ENCODE data around the gene ARHGEF10L.
"Not testable (repeated sequence)": the region's sequence is repeated elsewhere in the genome, so short reads cannot be mapped to it uniquely, and the experiment has no call there.

ARHGEF10L gene, protein sequence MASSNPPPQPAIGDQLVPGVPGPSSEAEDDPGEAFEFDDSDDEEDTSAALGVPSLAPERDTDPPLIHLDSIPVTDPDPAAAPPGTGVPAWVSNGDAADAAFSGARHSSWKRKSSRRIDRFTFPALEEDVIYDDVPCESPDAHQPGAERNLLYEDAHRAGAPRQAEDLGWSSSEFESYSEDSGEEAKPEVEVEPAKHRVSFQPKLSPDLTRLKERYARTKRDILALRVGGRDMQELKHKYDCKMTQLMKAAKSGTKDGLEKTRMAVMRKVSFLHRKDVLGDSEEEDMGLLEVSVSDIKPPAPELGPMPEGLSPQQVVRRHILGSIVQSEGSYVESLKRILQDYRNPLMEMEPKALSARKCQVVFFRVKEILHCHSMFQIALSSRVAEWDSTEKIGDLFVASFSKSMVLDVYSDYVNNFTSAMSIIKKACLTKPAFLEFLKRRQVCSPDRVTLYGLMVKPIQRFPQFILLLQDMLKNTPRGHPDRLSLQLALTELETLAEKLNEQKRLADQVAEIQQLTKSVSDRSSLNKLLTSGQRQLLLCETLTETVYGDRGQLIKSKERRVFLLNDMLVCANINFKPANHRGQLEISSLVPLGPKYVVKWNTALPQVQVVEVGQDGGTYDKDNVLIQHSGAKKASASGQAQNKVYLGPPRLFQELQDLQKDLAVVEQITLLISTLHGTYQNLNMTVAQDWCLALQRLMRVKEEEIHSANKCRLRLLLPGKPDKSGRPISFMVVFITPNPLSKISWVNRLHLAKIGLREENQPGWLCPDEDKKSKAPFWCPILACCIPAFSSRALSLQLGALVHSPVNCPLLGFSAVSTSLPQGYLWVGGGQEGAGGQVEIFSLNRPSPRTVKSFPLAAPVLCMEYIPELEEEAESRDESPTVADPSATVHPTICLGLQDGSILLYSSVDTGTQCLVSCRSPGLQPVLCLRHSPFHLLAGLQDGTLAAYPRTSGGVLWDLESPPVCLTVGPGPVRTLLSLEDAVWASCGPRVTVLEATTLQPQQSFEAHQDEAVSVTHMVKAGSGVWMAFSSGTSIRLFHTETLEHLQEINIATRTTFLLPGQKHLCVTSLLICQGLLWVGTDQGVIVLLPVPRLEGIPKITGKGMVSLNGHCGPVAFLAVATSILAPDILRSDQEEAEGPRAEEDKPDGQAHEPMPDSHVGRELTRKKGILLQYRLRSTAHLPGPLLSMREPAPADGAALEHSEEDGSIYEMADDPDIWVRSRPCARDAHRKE (N-terminal part only)

DNA sequence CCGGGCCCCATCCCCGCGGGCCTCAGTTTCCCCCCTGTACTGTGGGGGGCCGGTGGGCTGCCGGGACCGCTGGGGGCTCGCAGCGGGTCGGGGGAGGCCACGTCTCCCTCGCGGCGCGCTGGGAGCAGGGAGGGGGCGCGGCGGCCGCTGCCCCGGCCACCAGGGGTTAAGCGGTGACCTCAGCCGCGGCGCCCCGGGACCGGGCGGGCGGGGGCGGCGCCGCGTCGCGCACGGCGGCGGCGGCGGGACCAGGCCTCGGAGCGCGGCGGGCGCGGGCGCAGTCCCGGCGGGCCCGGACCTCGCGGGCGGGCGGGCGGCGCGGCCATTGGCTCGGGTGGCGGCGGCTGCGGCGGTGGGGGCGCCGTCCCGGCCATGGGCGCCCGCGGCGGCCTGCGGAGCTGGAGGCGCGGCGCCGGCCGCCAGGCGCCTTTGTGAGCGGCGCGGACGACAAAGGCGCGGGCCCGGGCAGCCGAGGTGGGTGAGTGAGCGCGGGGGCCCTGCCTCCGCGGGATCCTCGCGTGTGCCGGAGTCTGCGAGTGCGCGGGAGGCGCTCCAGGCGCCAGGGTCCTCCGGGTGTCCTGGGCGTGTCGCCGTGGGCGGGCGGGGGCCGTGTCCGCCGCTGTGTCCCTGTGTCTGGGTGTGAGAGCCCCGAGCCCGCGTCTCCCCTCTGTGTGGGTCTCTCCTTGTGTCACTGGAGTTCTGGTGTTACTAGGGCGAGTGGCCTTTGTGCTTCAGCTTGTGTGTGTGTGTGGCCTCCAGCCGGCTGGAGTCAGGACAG is at the start of gene ARHGEF10L:
ARHGEF10L (plus strand) TSS at position 222 of the 778 bp plus-strand sequence. CDS start 40,898 bp downstream, outside the sequence.
- DNase-seq: no peak

- not testable (repeated sequence) for DNase-seq
Measured at GRCh38 chr1:17489768-17490417, 49.6 kb upstream of the ARHGEF10L start.

DNA sequence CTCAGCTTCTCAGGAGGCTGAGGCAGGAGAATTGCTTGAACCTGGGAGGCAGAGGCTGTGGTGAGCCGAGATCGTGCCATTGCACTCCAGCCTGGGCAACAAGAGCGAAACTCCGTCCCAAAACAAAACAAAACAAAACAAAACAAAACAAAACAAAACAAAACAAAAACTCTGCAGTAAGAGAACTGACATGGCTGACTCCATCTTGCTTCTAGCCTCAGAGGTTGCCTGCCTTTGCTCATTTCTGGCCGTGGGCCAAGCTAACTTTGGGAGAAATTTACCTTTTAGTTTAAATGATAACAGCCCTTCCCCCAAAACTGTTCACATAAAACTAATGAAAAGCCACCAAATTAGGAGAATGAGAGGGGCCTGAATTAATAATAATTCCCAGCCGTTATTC is 48.8 kb upstream of the ARHGEF10L start:
- not testable (repeated sequence) for DNase-seq

DNA sequence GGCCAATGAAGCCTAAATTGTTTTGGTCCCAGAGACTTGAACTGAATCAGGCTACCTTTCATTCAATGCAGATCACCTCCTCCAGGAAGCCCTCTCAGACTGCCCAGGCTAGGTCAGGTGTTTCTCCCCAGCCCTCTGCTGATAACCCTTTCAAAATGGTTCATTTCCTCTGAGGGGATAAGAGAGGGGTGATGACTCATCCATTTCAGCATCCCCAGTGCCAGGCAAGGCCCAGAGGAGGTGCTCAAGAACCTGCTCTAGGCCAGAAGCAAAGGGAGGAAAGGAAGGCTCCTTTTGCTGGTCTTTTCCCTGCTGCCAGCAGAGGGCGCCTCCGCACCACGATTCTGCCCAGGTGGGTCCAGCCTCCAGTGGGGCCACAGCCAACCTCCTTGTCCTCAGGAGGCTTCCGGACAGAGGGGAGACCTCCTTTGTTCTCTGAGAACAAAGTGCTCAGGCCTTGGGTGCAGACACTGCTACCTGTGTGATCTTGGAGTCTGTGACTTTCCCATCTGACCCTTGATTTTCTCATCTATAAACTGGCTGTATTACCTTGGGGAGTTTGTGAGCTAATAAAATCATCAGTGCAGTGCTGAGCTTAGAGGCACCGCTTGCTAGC is 45.3 kb upstream of the ARHGEF10L start:
- peak; percentile 56 for DNase-seq

GRCh38 chr1:17496419-17496818 is 43.1 kb upstream of the ARHGEF10L start:
- DNase-seq: no peak

DNA sequence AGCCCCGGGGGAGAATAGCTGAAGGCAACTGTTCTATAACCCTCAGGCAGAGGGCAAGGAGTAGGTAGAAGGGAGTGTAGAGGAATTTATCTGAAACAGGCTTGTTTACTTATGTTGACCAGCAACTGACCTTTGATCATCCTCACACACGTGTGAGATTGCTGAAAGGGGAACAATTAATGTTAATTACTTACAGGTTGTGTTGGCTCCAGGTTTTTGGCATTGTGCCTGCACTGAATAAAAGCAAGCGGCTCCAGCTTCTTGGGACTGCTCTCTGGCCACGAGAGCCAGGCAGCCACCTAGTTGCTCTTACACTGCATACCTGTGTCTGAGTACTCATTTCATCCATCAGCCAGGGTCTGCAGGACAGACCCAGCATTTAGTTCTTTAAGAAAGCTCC is 41.3 kb upstream of the ARHGEF10L start:
- no peak for DNase-seq

- peak; percentile 85 for DNase-seq
Measured at GRCh38 chr1:17502326-17502778, 37.1 kb upstream of the ARHGEF10L start.

GRCh38 chr1:17503146-17503545 is 36.4 kb upstream of the ARHGEF10L start:
- no peak for DNase-seq

GRCh38 chr1:17507200-17507599 is 32.3 kb upstream of the ARHGEF10L start:
- not testable (repeated sequence) for DNase-seq

DNA sequence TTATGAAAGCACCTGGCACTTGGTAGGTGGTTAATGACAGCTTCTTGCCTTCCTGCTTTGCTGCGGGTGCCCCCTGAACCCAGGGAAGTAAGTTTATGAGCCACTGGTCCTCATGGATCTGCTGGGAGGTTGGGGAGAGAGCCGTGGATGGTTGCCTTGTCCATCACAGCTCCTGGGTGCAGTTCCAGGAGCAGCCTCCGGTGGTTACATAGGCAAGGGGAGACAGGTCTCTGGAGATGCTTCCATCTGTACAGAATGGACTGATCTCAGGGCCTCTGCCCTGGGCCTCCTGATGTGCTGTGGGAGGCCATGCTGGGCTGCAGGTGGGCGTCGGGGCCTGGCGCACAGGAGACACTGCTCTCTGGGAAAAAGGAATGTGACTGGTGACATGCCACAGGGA is 31.6 kb upstream of the ARHGEF10L start:
- DNase-seq: no peak

- no peak for DNase-seq
Measured at GRCh38 chr1:17509363-17509762, 30.1 kb upstream of the ARHGEF10L start.

- no peak for DNase-seq
Measured at GRCh38 chr1:17510138-17510537, 29.4 kb upstream of the ARHGEF10L start.

- DNase-seq: no peak
Measured at GRCh38 chr1:17511188-17511587, 28.3 kb upstream of the ARHGEF10L start.

DNA sequence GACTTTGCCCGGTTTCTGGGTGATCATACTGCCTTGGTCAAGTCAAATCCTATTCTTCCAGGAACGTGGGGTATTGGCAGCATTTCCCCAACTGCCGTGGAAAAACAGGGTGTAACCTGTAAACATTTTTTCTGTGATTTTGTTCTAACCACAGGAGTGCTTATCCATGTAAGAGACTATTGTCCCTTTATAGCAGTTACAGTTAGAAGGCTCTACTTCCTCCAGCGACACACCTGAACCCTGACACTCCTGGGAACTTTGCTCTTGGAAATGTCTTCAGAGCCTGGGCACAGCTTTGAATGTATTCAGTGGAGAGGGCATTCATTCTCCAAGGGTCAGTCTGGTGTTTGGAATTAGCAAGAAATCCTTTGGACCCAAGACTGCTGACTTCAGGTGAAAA is 26.4 kb upstream of the ARHGEF10L start:
- DNase-seq: no peak

GRCh38 chr1:17514776-17515175 is 24.7 kb upstream of the ARHGEF10L start:
- DNase-seq: no peak

DNA sequence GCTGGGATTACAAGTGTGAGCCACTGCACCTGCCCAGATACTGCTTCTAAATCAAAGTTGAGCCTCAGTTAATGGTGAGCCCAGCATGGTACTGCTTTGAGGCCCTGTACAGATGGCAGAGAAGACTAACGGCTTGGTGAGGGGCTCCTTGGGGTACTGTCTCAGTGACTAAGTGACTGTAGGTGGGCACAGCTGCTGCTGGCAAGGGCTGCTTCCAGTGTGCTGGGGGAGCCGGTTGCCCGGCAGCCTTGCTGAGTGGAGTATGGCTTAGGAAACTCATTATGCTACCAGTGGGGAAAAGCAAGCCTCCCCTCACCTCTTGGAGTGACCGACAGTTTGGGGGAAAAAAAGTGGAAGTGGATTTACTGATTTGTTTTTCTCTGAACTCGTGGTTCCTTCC is 23.6 kb upstream of the ARHGEF10L start:
- no peak for DNase-seq

DNA sequence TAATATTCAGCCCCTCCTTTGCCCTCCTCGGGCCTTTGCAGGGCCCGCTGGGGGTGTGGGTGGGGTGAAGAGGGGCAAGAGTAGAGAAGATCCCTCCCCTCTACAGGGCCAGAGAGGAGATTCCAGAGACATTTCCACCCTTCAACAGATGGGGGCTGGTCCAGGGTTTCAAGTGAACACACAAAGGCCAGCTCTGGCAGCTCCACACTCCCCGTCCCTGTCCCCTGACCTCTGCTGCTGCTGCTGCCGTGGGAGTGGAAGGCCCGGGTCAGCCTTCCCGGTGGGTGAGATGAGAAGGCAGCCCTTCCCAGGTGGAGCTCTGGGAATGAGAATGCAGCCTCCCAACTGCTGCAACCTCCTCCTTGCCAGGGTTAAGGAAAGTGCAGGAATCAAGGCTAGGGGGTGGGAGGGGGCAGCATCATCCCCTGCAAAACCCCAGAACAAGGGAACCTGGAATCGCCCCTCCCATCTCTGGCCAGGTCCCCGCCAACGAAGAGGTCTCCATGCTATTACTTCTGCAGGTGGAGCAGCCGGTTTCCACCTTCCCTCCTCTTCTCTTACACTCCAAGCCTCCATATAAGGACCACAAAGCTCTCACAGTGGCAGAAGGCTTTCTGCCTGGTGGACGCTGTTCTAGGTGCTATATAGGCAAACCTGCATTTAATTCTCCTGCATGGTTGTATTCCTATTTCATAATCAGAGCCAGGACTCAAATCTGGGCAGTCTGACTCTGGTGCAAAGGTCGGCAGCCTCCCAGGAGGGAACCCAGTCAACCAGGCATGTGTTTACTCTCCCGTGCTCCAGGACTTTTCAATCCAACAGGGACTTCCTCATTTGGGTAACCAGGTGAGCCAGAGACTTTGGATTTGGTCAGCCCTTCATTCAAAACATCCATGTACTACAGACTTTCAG is 22.9 kb upstream of the ARHGEF10L start:
- no peak for DNase-seq

- no peak for DNase-seq
Measured at GRCh38 chr1:17520041-17520440, 19.5 kb upstream of the ARHGEF10L start.

- no peak for DNase-seq
Measured at GRCh38 chr1:17520473-17521319, 18.8 kb upstream of the ARHGEF10L start.
